GM06990 (cell line): Measurements from ENCODE around the gene MUC22.

Experiments
- DNase-seq: peaks from one replicate; pipeline ENCODE4 v3.0.0-alpha.2; 2011; ENCODE audit not compliant: insufficient read length; ENCODE audit errors: extremely low read depth
- H3K27me3 ChIP-seq: replicated peaks from 2 replicates; pipeline ENCODE4 v1.6.0; 2011; ENCODE audit warnings: low read length; ENCODE audit not compliant: control insufficient read depth, insufficient read depth
- H3K36me3 ChIP-seq: 2 replicates; pipeline ENCODE4 v1.5.1; 2011; ENCODE audit warnings: low read length; ENCODE audit not compliant: control insufficient read depth, insufficient read depth
- H3K4me3 ChIP-seq: replicated peaks from 2 replicates; pipeline ENCODE4 v1.5.1; 2011; ENCODE audit warnings: low read depth, mild to moderate bottlenecking, control low read depth, low read length
- TF ChIP-seq, protein P1 (sequence below): IDR thresholded peaks from 2 replicates; pipeline ENCODE4 v1.5.1; 2011; ENCODE audit warnings: low read length, control low read depth, mild to moderate bottlenecking, inconsistent platforms; ENCODE audit not compliant: insufficient read depth, poor library complexity, severe bottlenecking

Gene MUC22

DNA sequence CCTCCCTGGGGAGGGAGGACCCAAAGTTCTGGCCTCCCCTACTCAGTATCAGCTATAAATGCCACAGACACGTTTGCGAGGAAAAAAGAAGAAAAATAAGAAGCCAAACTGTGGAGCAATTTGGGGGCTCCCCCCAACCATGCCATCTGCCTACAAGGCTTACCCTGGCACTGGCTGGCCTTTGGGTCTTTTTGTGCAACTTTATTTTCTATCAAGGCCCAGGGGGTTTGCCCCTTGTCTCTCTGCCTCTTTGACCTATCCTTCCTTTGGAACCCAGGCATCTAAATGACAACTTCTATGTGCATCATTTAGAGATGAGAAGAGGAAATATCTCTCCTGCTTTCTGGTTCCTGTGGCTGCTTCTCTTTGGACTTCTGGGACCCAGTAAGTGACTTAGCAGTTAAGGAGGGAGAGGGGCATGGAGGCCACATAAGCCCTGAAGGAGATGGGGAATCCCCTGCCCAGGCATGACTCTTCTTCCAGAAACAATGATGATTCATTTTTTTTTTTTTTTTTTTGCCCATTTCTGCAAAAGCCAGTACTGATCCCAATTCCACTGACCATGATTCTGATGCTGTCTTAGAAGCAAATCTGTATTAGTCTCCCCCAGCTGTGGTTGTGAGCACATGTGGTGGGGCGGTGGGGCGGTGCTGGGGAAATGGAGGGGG is at the start of gene MUC22:
TSS of gene MUC22 (plus strand) at position 82 of the 668 bp plus-strand sequence. CDS start at position 315, 233 bp downstream.
- Histone ChIP-seq H3K36me3 (no peaks in the 10 kb centered on the region), H3K4me3 (no peak within 1 kb of the TSS), H3K27me3 (no peaks in the 10 kb centered on the region)
- no peak for DNase-seq
- TF ChIP-seq, protein P1, sequence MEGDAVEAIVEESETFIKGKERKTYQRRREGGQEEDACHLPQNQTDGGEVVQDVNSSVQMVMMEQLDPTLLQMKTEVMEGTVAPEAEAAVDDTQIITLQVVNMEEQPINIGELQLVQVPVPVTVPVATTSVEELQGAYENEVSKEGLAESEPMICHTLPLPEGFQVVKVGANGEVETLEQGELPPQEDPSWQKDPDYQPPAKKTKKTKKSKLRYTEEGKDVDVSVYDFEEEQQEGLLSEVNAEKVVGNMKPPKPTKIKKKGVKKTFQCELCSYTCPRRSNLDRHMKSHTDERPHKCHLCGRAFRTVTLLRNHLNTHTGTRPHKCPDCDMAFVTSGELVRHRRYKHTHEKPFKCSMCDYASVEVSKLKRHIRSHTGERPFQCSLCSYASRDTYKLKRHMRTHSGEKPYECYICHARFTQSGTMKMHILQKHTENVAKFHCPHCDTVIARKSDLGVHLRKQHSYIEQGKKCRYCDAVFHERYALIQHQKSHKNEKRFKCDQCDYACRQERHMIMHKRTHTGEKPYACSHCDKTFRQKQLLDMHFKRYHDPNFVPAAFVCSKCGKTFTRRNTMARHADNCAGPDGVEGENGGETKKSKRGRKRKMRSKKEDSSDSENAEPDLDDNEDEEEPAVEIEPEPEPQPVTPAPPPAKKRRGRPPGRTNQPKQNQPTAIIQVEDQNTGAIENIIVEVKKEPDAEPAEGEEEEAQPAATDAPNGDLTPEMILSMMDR, result no peak

GRCh38 chr6:30960907-30961673 is 49.2 kb upstream of the MUC22 start:
- H3K36me3 ChIP-seq, result no peaks in the 10 kb centered on the region
- TF ChIP-seq, protein P1, result no peak
- no peak for DNase-seq
- no peak overlapping the region for H3K4me3 ChIP-seq
- no peaks in the 10 kb centered on the region for H3K27me3 ChIP-seq

- no peak for DNase-seq
- Histone ChIP-seq H3K36me3 (no peaks in the 10 kb centered on the region), H3K4me3 (no peak overlapping the region), H3K27me3 (no peaks in the 10 kb centered on the region)
- TF ChIP-seq, protein P1, result no peak
Measured at GRCh38 chr6:30962716-30963115, 47.6 kb upstream of the MUC22 start.

DNA sequence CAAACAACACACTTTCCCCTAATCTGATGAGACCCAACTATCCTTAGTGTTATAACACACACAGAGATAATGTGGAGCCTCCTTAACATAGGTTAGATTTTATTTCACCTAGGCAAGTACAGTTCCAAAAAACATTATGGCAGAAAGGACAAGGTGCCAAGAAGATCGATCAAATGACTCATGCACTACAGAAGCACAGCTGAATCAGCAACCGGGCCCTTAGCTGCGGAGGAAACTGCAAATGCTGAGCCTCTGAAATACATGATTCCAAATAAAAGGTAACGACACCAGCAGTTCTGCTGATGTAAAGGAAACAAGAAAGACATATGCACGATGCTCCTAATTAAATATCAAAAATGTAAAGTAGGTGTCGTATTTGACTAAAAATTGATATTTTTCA is 46.6 kb upstream of the MUC22 start:
- TF ChIP-seq, protein P1, result no peak
- Histone ChIP-seq H3K36me3 (no peaks in the 10 kb centered on the region), H3K4me3 (no peak overlapping the region), H3K27me3 (no peaks in the 10 kb centered on the region)
- DNase-seq, result no peak

- DNase-seq, result no peak
- Histone ChIP-seq H3K4me3 (no peak overlapping the region), H3K27me3 (no peaks in the 10 kb centered on the region), H3K36me3 (no peaks in the 10 kb centered on the region)
- TF ChIP-seq, protein P1, result no peak
Measured at GRCh38 chr6:30964075-30964474, 46.2 kb upstream of the MUC22 start.
